Tibial nerve (tissue), 3 donors: ENCODE data around the gene GRID1.

Experiments
- POLR2A ChIP-seq, 2 donors: fragments of 450-650 bp; IDR thresholded peaks; one replicate each; pipeline ENCODE4 v1.6.1; 2017; ENCODE audit warnings: antibody characterized with exemption in 2 of 2, mild to moderate bottlenecking in 2 of 2, moderate library complexity in 2 of 2
- TF ChIP-seq, protein P1 (sequence below), 5 experiments: fragments of 200-600 bp in 3 of 5; fragments of 450-650 bp in 2 of 5; sonication (generic) in 3 of 5; IDR thresholded peaks; one replicate each; pipeline ENCODE4 v1.5.1; 2016 to 2019; ENCODE audit warnings: antibody characterized with exemption in 5 of 5, mild to moderate bottlenecking in 3 of 5, moderate library complexity in 2 of 5

DNA sequence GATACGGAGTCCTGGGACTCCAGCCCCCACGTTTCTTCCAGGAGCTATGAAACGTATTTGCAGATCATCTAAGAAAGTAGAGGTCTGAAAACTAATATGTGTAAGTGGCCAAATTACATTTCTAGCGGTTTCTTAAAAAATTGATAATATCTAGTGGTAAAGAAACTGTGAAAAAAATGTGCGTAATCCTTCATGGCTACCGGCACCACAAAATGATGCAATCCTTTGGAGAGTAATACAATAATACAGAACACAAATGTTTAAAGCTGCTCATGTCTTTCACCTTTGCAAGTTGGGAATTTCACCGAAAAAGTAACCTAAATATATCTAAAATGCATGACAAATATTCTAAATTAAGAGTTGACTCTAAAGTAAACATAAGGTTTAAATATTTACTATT is 742.1 kb downstream of the GRID1 start:
- TF ChIP-seq, protein P1, sequence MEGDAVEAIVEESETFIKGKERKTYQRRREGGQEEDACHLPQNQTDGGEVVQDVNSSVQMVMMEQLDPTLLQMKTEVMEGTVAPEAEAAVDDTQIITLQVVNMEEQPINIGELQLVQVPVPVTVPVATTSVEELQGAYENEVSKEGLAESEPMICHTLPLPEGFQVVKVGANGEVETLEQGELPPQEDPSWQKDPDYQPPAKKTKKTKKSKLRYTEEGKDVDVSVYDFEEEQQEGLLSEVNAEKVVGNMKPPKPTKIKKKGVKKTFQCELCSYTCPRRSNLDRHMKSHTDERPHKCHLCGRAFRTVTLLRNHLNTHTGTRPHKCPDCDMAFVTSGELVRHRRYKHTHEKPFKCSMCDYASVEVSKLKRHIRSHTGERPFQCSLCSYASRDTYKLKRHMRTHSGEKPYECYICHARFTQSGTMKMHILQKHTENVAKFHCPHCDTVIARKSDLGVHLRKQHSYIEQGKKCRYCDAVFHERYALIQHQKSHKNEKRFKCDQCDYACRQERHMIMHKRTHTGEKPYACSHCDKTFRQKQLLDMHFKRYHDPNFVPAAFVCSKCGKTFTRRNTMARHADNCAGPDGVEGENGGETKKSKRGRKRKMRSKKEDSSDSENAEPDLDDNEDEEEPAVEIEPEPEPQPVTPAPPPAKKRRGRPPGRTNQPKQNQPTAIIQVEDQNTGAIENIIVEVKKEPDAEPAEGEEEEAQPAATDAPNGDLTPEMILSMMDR (IDR thresholded peaks at IDR 0.05) = no peak
- no peak for TF ChIP-seq POLR2A (IDR thresholded peaks at IDR 0.05)
